Trophoblast cell (in vitro differentiated cells and primary cell): ENCODE results near the gene HPDL.

Experiments used
- DNase-seq, 2 donors: peaks; one replicate each; pipeline ENCODE4 v3.0.0-alpha.2; 2016
- H2AFZ ChIP-seq: 2 replicates; pipeline ENCODE4 v1.6.1; 2013; ENCODE audit warnings: low read length, moderate library complexity, mild to moderate bottlenecking; ENCODE audit not compliant: insufficient read depth, poor library complexity
- H2AK5ac ChIP-seq: 2 replicates; pipeline ENCODE4 v1.6.1; 2013; ENCODE audit warnings: mild to moderate bottlenecking, low read length
- H2BK120ac ChIP-seq: 2 replicates; pipeline ENCODE4 v1.6.1; 2013; ENCODE audit warnings: low read length, mild to moderate bottlenecking, moderate library complexity; ENCODE audit not compliant: insufficient read depth, poor library complexity
- H2BK12ac ChIP-seq: 2 replicates; pipeline ENCODE4 v1.6.1; 2013; ENCODE audit warnings: mild to moderate bottlenecking, low read length, moderate library complexity
- H2BK5ac ChIP-seq: 2 replicates; pipeline ENCODE4 v1.6.1; 2013; ENCODE audit warnings: low read length, low read depth, moderate library complexity, mild to moderate bottlenecking; ENCODE audit not compliant: poor library complexity
- H3K14ac ChIP-seq: 2 replicates; pipeline ENCODE4 v1.6.1; 2013; ENCODE audit warnings: mild to moderate bottlenecking, low read length
- H3K18ac ChIP-seq: 2 replicates; pipeline ENCODE4 v1.6.1; 2013; ENCODE audit warnings: mild to moderate bottlenecking, low read length
- H3K23ac ChIP-seq: 2 replicates; pipeline ENCODE4 v1.6.1; 2013; ENCODE audit warnings: low read length
- H3K27ac ChIP-seq: 2 replicates; pipeline ENCODE4 v1.5.1; 2013; ENCODE audit warnings: low read depth, mild to moderate bottlenecking, inconsistent platforms, low read length, moderate library complexity
- H3K27me3 ChIP-seq: 2 replicates; pipeline ENCODE4 v1.6.1; 2013; ENCODE audit warnings: inconsistent platforms, mild to moderate bottlenecking, low read length, moderate library complexity; ENCODE audit not compliant: insufficient read depth
- H3K36me3 ChIP-seq, 2 experiments: 1 replicate in 1 of 2; 2 replicates in 1 of 2; pipeline ENCODE4 v1.6.1; 2013; ENCODE audit warnings: low read length in 2 of 2, mild to moderate bottlenecking in 2 of 2, moderate library complexity in 1 of 2; ENCODE audit not compliant: insufficient read depth in 2 of 2, control insufficient read depth in 1 of 2
- H3K4ac ChIP-seq: 2 replicates; pipeline ENCODE4 v1.6.1; 2013; ENCODE audit warnings: low read depth, mild to moderate bottlenecking, low read length, moderate library complexity
- H3K4me1 ChIP-seq, 2 experiments: 1 replicate in 1 of 2; 2 replicates in 1 of 2; pipeline ENCODE4 v1.6.1; 2013; ENCODE audit warnings: low read length in 2 of 2, mild to moderate bottlenecking in 2 of 2, moderate library complexity in 1 of 2; ENCODE audit not compliant: insufficient read depth in 2 of 2, control insufficient read depth in 1 of 2
- H3K4me2 ChIP-seq: 2 replicates; pipeline ENCODE4 v1.6.1; 2013; ENCODE audit warnings: inconsistent platforms, mild to moderate bottlenecking, low read length, moderate library complexity
- H3K4me3 ChIP-seq: 2 replicates; pipeline ENCODE4 v1.5.1; 2013; ENCODE audit warnings: mild to moderate bottlenecking, low read depth, low read length, inconsistent platforms
- H3K79me1 ChIP-seq: one replicate; pipeline ENCODE4 v1.6.1; 2013; ENCODE audit warnings: low read length
- H3K79me2 ChIP-seq: 2 replicates; pipeline ENCODE4 v1.6.1; 2013; ENCODE audit warnings: low read length, mild to moderate bottlenecking; ENCODE audit not compliant: control insufficient read depth, insufficient read depth, poor library complexity
- H3K9ac ChIP-seq: 2 replicates; pipeline ENCODE4 v1.6.1; 2013; ENCODE audit warnings: mild to moderate bottlenecking, low read length
- H3K9me3 ChIP-seq: 2 replicates; pipeline ENCODE4 v1.6.1; 2013; ENCODE audit warnings: low read depth, mild to moderate bottlenecking, control low read depth, inconsistent platforms, low read length; ENCODE audit not compliant: insufficient read depth
- H4K12ac ChIP-seq: 2 replicates; pipeline ENCODE4 v1.6.1; 2013; ENCODE audit warnings: low read depth, mild to moderate bottlenecking, low read length, moderate library complexity
- H4K8ac ChIP-seq: 2 replicates; pipeline ENCODE4 v1.6.1; 2013; ENCODE audit warnings: low read depth, mild to moderate bottlenecking, low read length, moderate library complexity
- H4K91ac ChIP-seq: one replicate; pipeline ENCODE4 v1.6.1; 2013; ENCODE audit warnings: low read depth, mild to moderate bottlenecking, low read length, moderate library complexity
- WGBS: extraction: QIAGEN DNeasy Blood & Tissue Kit; methylation state at CpG from one replicate; pipeline ENCODE4 v1.1.7; 2013; ENCODE audit warnings: missing lambda C conversion rate; ENCODE audit not compliant: insufficient read length, insufficient coverage; ENCODE audit errors: extremely low coverage; 5-methylcytosine and 5-hydroxymethylcytosine counted together

Gene HPDL

GRCh38 chr1:45329445-45329844 lies 2.8 kb downstream of the HPDL start:
- H2AFZ ChIP-seq, result no peak overlapping the region

GRCh38 chr1:45331436-45332345 lies 5.0 kb downstream of the HPDL start:
- Histone ChIP-seq H3K27me3 (no peaks in the 10 kb centered on the region), H3K18ac (no peak overlapping the region), H3K9ac (no peak overlapping the region), H2AK5ac (no peak overlapping the region), H3K79me1 (peaks cover 6% of the 10 kb centered on the region), H3K4me3 (no peak overlapping the region), H3K36me3 (peaks cover 16 to 20% of the 10 kb centered on the region in 2 experiments), H3K9me3 (peaks cover 4% of the 10 kb centered on the region), H3K27ac (no peak overlapping the region), H3K4me2 (no peak overlapping the region), H2BK12ac (peak overlapping the region; percentile 30), H3K23ac (no peak overlapping the region), H4K8ac (no peak overlapping the region), H3K4ac (no peak overlapping the region), H4K91ac (no peak overlapping the region), H3K79me2 (no peaks in the 10 kb centered on the region), H2AFZ (no peak overlapping the region), H3K4me1 (peaks cover 25 to 38% of the 10 kb centered on the region in 2 experiments), H4K12ac (no peak overlapping the region), H2BK5ac (no peak overlapping the region), H3K14ac (no peak overlapping the region), H2BK120ac (no peak overlapping the region)
- DNase-seq, result no peak
- WGBS, result no CpG with 5 or more reads among the region's 18 CpGs

More at GRCh38 chr1:45329445-45329844, 2.8 kb downstream of the HPDL start:
- H2BK12ac ChIP-seq, result peak overlapping the region; percentile 42
- no peak overlapping the region for H2BK120ac ChIP-seq
- H3K23ac ChIP-seq, result no peak overlapping the region
- no peaks in the 10 kb centered on the region for H3K79me2 ChIP-seq
- no CpG with 5 or more reads among the region's 4 CpGs for WGBS
- H3K79me1 ChIP-seq, result peaks cover 8% of the 10 kb centered on the region
- no peak overlapping the region for H3K18ac ChIP-seq
- no peak overlapping the region for H4K91ac ChIP-seq
- peaks cover 24 to 36% of the 10 kb centered on the region in 2 experiments for H3K4me1 ChIP-seq
- H2BK5ac ChIP-seq, result no peak overlapping the region
- no peak overlapping the region for H3K9ac ChIP-seq
- no peak overlapping the region for H3K4ac ChIP-seq
- peak overlapping the region; percentile 42 for H3K4me2 ChIP-seq
- H4K12ac ChIP-seq, result no peak overlapping the region
- H3K4me3 ChIP-seq, result no peak overlapping the region
- no peak overlapping the region for H3K14ac ChIP-seq
- H4K8ac ChIP-seq, result no peak overlapping the region
- H3K9me3 ChIP-seq, result peaks cover 4% of the 10 kb centered on the region
- H3K27ac ChIP-seq, result peak overlapping the region; percentile 37
- no peaks in the 10 kb centered on the region for H3K27me3 ChIP-seq
- peaks cover 16 to 20% of the 10 kb centered on the region in 2 experiments for H3K36me3 ChIP-seq
- peak; percentile 60 to 67 for DNase-seq
- no peak overlapping the region for H2AK5ac ChIP-seq

- H3K18ac ChIP-seq, result no peak overlapping the region
- no peak overlapping the region for H2BK12ac ChIP-seq
- WGBS, result no CpG with 5 or more reads among the region's 10 CpGs
- peaks cover under 1% of the 10 kb centered on the region for H3K9me3 ChIP-seq
- no peak overlapping the region for H4K12ac ChIP-seq
- no peak overlapping the region for H2BK120ac ChIP-seq
- no peak overlapping the region for H3K4me3 ChIP-seq
- no peak overlapping the region for H3K9ac ChIP-seq
- H4K8ac ChIP-seq, result no peak overlapping the region
- peaks cover 16 to 20% of the 10 kb centered on the region in 2 experiments for H3K36me3 ChIP-seq
- no peak overlapping the region for H2AK5ac ChIP-seq
- H2BK5ac ChIP-seq, result no peak overlapping the region
- no peak overlapping the region for H3K14ac ChIP-seq
- no peak overlapping the region for H3K27ac ChIP-seq
- H3K23ac ChIP-seq, result no peak overlapping the region
- H3K4ac ChIP-seq, result no peak overlapping the region
- no peak overlapping the region for H3K4me2 ChIP-seq
- peaks cover 4% of the 10 kb centered on the region for H3K79me1 ChIP-seq
- no peak overlapping the region for H4K91ac ChIP-seq
- no peak for DNase-seq
- H2AFZ ChIP-seq, result no peak overlapping the region
- no peaks in the 10 kb centered on the region for H3K27me3 ChIP-seq
- no peaks in the 10 kb centered on the region for H3K79me2 ChIP-seq
- H3K4me1 ChIP-seq, result peaks cover 21 to 34% of the 10 kb centered on the region in 2 experiments
Observed at GRCh38 chr1:45332346-45332720, 5.6 kb downstream of the HPDL start.

- Histone ChIP-seq H3K14ac (no peak overlapping the region), H3K4me3 (no peak overlapping the region), H3K18ac (no peak overlapping the region), H3K27me3 (no peaks in the 10 kb centered on the region), H4K91ac (no peak overlapping the region), H4K8ac (no peak overlapping the region), H2BK5ac (no peak overlapping the region), H2BK12ac (no peak overlapping the region), H3K79me1 (peaks cover 4% of the 10 kb centered on the region), H3K4ac (no peak overlapping the region), H2AK5ac (no peak overlapping the region), H3K79me2 (peaks cover 2% of the 10 kb centered on the region), H3K9ac (no peak overlapping the region), H3K36me3 (peaks cover 14 to 20% of the 10 kb centered on the region in 2 experiments), H3K4me2 (no peak overlapping the region), H3K9me3 (no peaks in the 10 kb centered on the region), H2BK120ac (no peak overlapping the region), H4K12ac (no peak overlapping the region), H3K4me1 (peaks cover 4 to 15% of the 10 kb centered on the region in 2 experiments), H2AFZ (no peak overlapping the region), H3K23ac (no peak overlapping the region), H3K27ac (no peak overlapping the region)
- no CpG with 5 or more reads among the region's 9 CpGs for WGBS
- peak in 1 of 2 donors; percentile 35 for DNase-seq
Observed at GRCh38 chr1:45334308-45335245, 7.9 kb downstream of the HPDL start.
